GM21529 (cell line): Measurements from ENCODE around the gene MYO15B.

Source experiments
- ATAC-seq: cut with Tn5 transposase; IDR thresholded peaks from one replicate; pipeline ENCODE4 v1.9.1; 2021; ENCODE audit not compliant: unreplicated experiment

Gene MYO15B

GRCh38 chr17:75622771-75623273, 35.2 kb downstream of the MYO15B start:
- no peak for ATAC-seq

- ATAC-seq, result no peak
These were observed 35.8 kb downstream of the MYO15B start for GRCh38 chr17:75623386-75623785.

- ATAC-seq, result no peak
These were observed 36.4 kb downstream of the MYO15B start for GRCh38 chr17:75624021-75624420.

GRCh38 chr17:75624714-75625345, 37.2 kb downstream of the MYO15B start:
- no peak for ATAC-seq

- no peak for ATAC-seq
These were observed 38.4 kb downstream of the MYO15B start for GRCh38 chr17:75625813-75626486.

- no peak for ATAC-seq
These were observed 39.0 kb downstream of the MYO15B start for GRCh38 chr17:75626496-75627038.

- ATAC-seq, result no peak
These were observed 39.5 kb downstream of the MYO15B start for GRCh38 chr17:75627094-75627493.

GRCh38 chr17:75628425-75628824, 40.8 kb downstream of the MYO15B start:
- no peak for ATAC-seq

GRCh38 chr17:75629157-75629556, 41.6 kb downstream of the MYO15B start:
- no peak for ATAC-seq

GRCh38 chr17:75630071-75630917, 42.7 kb downstream of the MYO15B start:
- no peak for ATAC-seq

- no peak for ATAC-seq
These were observed 43.8 kb downstream of the MYO15B start for GRCh38 chr17:75631353-75631752.

- ATAC-seq, result no peak
These were observed 44.8 kb downstream of the MYO15B start for GRCh38 chr17:75632428-75632827.

- no peak for ATAC-seq
These were observed 45.4 kb downstream of the MYO15B start, which contains the start of gene SMIM5 for GRCh38 chr17:75632863-75633485. TSS of gene SMIM5 (plus strand) at chr17:75633434. CDS start at chr17:75640202, 6,768 bp downstream.

GRCh38 chr17:75633486-75634375, 46.1 kb downstream of the MYO15B start:
- ATAC-seq, result no peak

- ATAC-seq, result no peak
These were observed 46.8 kb downstream of the MYO15B start for GRCh38 chr17:75634376-75634740.

GRCh38 chr17:75634754-75635609, 47.4 kb downstream of the MYO15B start:
- ATAC-seq, result no peak

- no peak for ATAC-seq
These were observed 48.1 kb downstream of the MYO15B start for GRCh38 chr17:75635610-75636202.

- no peak for ATAC-seq
These were observed 49.0 kb downstream of the MYO15B start for GRCh38 chr17:75636381-75637142.
